A549 treated with ZK216348 at 1 μM for 4 hours (cell line): ENCODE results near the gene NDP. TPM values are rescaled to one million over a fixed set of nuclear protein-coding genes. Genes with fewer than 3 reads are reported as not detected.

Experiments used
- total RNA-seq: library from RNA; stranded (reverse); fragments of 200-300 nt; extraction: Qiagen RNA extraction; gene quantifications from 5 replicates; pipeline ENCODE4 v1.2.3, GENCODE V29; 2022; ENCODE audit warnings: low read depth

Gene NDP
- total RNA-seq: not detected in 5 replicates

DNA sequence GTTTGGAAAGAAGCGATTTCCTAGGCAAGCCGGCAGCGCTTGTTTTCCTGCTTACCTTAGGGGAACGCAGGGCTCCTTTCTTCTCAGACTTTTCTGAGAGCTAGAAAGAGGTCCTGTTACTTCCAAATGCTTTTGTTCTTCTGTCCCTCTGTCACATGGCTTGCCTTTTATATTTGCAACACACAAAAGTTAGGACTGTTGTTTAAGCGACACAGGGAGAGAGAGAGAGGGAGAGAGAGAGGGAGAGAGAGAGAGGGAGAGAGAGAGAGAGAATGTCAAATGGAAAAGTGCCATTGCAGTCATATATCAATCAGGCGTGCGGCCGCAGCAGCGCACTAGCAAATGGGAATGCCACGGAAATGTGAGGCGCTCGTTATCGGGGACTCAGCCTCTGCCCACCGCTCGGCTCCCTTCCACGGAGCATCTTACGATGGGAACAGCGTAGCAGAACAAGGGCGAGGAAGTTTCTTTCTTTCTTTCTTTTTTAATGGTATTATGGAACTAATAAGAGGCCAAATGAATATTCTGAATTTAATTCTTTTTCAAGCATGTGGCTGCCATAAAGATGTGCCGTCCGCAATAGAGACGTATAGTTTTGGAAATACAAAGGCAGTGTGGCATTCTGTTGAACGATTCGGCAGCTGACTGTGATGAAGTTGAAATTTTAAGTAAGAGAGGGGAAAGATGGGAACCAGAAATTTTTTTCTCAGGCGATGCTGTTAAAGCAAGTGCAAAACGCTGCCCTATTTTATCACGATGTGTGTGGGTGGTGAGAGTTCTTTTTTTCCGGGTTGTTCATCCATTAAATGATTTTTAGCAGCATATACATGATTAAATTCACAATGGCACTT, at the start of gene NDP:
NDP (minus strand) TSS at position 142 of the 851 bp plus-strand sequence. CDS start 14,745 bp downstream, outside the sequence.

Other genes starting within 250 kb of the NDP start
- gene MAOB, start 90.9 kb downstream of the NDP start, total RNA-seq: 0.09 to 0.20 TPM (median 0.14 TPM) in 3 of 5 replicates, not detected in the others